Activated gamma-delta T cell treated with Interleukin-2 at 50 U/mL for 16 hours (primary cell): ENCODE measurements around the gene HAAO.

Experiments
- DNase-seq: peaks from one replicate; pipeline ENCODE4 v3.0.0-alpha.2; 2020

The HAAO gene

DNA sequence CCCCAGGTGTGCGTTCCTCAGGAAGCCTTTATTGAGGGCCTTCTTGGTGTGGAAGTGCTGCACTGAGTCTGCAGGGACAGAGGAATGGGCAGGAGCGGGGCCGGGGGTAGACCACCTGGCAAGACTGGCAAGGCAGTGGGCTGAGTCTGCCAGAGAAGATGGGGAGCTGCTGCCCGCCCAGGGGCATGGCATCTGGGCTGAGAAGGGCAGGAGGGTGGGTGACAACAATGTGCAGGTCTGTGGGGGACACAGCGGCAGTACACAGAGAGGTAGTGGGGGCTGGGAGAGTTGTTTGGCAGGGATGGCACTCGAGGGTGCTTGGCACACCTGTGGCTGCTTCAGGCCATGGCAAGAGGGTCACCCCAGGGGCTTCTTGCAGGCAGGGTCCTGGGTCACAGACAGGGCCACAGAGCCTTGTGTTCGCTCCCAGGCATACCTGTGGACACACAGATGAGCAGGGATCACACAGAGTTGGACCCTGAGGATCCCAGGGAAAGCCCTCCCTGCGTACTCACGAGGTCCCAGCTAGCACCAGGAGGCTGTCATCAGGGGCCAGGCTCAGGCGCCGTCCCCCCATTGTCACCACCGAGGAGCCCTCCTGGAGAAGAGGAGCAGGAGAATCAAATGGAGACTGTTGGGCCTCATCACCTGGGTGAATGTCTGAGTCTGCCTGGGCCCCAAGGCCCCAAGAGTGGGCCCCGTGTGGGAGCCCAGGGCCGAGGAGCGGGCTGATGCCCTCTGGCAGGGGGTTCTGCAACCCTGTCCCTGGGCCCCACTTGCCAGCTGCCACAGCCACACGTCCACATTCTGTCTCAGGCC, 25.1 kb downstream of the HAAO start:
- no peak for DNase-seq

DNA sequence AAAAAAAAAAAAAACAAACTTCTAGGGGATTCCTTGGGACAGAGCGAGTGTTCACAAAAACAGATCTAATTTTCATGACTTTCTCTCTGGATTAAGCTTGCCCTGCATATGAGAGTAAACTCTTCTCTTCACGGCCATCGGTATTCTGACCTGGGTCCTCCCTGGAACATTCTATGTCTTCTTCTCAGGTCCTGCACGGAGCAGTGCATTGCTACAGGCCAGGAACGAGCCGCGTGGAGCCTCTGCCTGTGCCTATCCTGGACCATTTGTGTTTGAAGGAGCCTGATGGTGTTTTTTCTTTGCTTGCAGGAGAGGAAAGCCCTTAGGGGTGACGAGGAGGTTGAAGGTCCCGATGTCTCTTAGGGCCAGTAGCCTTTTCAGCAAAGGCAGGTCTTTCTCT, 26.7 kb downstream of the HAAO start:
- no peak for DNase-seq

DNA sequence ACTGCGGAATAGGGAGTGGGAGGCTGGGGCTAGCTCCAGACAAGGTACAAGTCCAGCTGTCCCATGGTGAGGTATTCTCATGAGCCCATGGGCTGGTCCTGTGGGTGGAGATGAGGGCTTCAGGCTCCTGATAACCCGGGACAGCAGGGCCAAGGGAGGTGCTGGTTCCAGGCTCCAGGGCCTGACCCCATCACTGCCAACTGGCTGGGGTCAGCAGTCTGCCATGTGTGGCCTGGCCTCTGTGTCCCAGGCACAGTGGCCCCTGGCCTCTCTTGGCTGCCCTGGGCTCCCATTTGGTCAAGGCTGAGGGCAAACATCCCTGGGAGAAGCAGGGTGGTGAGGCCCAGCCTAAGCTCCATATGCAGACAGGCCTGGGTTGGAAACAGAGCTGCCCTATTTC, 27.5 kb downstream of the HAAO start:
- DNase-seq, result no peak

DNA sequence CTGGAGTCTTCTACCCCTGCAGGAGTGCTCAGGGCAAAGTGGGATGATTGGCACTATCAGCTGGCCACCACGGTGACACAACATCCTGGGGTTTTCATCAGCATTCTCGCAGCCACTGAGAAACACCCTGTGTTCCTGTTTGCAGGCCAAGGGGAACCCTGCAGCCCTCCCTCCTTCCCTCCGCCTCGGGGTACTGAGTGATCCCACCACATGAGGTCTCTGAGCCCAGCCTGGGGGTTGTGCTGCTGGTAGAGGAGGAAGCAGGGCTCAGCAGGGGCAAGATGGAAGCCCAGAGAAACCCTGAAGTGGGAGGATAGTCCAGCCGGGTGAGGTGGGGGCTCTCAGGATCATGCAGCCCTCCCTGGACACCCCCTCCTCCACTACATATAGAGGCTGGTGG, 28.3 kb downstream of the HAAO start, which contains the start of gene OXER1:
Gene OXER1, minus strand, starts transcription at position 40 of the 400 bp plus-strand sequence. CDS start 73 bp downstream, outside the sequence.
- DNase-seq, result no peak

DNA sequence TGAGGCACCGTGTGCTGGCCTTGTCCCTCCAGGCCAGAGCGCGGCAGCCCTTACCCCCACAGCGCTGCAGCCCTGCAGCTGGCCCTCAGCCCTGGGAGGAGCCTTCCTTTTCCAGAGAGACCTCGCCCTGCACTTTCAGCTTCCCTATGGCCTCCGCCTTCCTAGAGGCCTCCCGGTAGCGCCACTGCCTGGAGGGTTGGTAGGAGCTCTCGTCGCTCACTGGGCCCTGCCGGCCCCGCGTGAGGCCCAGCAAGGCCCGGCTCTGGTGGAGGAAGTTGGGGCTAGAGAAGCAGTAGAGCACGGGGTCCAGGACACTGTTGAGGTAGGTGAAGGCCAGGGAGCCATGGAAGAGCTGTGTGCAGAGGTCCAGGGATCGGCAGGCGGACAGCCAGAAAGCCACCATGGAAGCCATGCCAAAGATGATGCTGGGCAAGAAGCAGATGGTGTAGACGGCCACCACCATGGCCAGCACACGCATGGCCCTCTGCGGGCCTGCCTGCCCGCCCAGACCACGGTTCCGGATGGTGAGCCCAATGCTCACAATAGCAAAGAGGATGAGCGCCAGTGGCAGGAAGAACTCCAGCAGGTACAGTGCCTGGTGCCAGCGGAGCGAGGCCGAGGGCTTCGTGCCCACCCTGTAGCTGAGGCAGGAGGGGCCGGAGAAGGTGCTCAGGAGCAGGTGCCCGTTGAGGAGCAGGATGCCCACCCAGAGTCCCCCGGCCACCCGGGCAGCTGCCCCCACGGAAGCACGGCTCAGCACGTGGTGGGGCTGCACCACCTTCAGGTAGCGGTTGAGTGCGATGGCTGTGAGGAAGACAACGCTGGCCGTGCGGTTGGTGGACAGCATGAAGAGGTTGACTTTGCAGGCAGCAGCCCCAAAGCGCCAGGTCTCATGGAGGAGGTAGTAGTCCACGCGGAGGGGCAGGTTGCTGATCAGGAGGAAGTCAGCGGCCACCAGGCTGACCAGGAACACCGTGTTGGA, 29.3 kb downstream of the HAAO start:
- DNase-seq, result no peak

DNA sequence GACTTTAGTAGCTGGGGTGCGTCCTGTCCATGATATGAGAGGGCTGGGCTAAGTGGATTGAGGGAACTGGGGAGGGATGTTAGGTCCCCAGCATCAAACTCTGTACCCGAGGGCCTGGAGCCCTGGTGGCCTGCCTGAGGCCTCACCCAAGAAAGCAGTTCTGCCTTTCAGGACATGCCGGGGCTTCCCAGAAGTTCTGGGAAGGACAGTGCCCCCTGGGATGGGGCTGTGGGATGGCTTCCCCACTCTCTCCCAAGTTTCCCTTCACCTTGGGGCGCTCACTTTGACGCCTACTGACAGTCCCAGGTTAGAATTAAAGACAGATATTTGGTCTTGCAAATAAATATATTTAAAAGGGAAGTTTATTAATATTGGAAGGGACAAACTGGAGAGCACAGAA, 30.2 kb downstream of the HAAO start:
- DNase-seq, result no peak

DNA sequence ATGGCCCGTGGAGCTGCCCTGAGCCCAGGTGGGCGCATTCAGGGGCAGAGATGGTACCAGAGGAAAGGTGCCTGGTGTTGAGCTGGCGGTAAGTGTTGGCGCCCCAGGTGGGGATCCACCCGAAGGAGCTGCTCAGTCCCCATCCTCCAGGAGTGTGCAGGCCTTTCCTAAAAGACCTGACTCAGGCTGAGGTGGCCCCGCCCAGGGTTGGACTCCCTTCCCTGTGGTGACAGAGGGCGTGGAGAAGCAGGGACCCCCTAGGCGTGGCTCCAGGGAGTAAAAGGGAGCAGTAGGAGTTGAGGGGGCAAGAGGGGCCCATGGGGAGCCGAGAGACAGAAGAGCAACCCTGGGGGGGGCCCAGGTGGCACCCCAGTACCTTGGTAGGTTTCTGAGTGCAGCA, 30.8 kb downstream of the HAAO start:
- DNase-seq, result no peak

DNA sequence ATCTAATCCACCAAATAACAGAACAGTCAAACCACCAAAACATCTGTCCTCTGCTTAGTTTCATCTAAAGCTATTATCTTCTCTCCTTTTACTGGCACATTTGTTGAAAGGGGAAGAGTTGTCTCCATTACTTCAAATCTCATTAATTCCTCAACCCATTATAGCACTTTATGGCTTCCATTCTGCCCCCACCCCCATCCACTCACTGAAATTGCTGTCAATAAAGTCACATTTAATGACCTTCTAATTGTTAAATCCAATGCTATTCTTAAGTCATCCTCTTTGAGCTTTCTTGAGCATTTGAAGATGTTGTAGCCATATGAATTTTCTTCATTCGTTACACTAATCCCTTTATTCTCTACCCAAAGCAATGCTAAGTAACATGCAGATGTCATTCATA, 33.6 kb downstream of the HAAO start:
- DNase-seq, result no peak

DNA sequence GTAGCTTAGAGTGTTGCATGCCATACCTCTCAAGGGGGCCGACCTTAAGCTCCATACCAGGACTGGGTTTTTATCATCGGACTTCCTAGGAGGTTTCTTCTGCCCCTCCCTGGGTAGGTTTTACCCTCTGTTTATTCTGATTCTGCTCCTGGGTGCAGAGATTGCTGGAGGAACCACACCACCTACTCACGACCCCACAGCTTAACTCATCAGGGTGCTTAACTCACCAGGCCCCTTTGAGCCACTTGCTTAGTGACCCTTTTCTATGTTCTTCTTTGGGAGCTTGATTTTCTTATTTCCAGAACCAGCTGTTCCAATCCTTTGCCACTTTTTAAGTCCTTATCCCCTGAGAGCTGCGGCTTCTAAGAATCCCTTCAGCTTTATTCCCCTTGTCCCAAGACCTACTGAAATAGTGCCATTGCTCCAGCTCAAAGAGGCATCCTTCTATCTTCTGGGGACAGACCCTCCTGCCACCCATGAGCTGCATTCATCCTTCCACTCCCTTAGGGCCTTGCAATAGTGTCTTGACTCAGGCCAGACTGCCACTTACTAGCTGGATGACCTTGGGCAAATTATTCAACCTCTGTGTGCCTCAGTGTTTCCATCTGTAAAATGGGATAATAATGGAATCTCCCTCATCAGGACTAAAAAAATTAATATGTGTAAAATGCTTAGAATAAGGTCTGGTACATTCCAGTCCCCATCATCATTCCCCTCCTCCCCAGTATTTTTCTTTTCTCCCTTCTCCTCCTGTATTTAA, 34.2 kb downstream of the HAAO start:
- no peak for DNase-seq

DNA sequence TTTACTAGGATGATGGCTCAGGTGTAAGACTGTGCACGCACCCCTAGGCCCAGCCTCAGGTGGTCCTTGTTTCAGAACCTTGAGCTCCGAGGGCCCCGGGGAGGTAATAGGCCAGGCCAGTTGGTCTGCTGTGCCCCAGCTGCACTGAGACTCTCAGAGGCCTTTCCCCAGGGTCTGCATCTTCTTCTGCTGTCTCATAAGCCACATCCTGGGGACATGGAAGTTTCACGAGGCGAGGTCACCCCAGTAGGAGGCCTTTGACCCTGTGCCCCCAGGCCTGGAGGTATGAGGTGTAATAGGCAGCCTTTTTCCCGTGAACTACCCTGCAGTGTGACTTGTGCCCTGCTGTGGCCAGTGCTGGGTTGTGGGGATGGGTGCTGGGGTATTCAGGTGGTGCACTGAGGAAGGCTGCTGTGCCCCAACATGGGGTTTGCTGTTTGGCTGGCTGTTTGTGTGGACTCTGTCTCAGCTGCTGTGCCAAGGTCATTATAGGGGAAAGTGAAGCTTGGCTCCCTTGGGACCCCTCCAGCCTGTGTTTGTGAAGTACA, 35.3 kb downstream of the HAAO start:
- no peak for DNase-seq

DNA sequence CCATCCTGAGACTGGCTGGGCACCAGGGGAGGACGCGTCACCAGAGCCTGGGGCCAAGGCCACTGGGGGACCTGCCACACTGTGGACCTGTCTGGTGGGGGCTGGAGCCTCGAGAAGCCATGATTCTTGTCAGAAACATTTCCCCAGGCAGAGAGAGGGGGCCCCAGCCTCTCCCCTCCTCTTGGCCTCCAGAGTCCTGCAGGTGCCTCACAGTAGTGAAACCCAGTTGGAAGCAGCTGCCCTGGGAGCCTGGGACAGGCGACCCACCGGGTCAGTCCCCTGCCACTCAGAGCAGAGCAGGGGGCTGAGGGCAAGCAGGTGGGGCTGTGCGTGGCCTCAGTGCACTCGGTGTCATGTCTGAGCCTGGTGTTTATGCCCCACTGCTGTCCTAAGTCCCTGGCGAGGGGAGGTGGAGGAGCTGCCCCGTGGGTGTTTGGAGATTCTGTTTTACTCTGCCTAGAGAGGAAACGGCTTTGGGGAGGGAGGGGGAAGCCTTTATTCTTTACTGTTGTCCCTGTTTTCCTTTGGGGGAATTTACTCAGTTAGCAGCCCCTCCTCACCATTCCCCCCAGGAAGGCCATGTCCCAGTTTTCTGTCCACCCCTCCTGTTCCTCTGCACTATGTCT, 36.1 kb downstream of the HAAO start:
- no peak for DNase-seq

DNA sequence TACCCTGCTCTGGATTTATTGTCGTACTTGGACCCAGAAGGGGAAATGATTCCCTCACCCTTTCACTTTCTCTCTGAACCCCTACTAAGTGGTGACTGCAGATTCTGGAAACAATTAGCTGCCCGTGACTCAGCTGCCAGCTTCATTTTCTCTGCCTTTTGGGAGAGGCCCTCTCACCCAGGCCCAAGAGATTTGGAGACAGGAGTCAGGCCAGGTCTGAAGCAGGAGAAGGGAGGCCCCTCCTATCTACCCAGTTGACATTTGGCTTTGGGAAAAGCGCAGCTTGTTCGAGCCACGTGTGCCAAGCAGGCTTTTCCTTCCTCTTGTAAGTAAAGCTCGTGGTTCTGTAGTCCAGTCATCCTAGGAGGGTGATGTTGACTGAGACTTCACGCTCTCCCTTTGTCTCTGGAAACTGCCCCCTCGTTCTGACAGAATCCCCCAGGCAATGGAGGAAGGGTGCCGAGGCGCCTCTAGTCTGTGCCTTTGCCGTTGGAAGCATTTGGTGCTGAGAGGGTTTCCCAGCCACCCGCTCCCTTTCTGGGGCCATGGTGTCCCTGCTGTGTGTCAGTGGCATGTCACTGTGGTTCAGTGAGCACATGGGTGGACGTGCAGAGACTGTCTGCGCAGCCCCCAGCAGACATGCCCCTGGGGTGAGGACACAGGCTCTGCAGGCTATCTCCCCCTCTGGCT, 37.0 kb downstream of the HAAO start:
- no peak for DNase-seq

DNA sequence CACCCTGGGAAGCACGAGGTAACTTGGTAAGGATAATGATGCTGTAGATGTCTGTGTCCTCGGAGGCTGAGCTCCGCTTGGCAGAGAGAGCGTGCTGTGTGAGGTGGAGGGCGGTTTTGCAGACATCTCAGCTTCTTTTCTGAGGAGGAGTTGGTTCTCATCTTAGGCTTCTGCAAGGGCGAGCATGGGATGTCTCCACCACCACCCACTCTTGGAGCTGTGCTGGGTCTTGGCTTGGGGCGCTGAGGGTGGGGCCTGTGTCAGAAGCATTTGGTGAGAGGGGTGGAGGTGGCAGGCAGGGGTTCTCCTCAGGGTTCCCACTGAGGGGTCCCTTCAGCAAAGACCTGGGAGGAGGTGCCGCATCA, 37.6 kb downstream of the HAAO start:
- DNase-seq, result no peak

DNA sequence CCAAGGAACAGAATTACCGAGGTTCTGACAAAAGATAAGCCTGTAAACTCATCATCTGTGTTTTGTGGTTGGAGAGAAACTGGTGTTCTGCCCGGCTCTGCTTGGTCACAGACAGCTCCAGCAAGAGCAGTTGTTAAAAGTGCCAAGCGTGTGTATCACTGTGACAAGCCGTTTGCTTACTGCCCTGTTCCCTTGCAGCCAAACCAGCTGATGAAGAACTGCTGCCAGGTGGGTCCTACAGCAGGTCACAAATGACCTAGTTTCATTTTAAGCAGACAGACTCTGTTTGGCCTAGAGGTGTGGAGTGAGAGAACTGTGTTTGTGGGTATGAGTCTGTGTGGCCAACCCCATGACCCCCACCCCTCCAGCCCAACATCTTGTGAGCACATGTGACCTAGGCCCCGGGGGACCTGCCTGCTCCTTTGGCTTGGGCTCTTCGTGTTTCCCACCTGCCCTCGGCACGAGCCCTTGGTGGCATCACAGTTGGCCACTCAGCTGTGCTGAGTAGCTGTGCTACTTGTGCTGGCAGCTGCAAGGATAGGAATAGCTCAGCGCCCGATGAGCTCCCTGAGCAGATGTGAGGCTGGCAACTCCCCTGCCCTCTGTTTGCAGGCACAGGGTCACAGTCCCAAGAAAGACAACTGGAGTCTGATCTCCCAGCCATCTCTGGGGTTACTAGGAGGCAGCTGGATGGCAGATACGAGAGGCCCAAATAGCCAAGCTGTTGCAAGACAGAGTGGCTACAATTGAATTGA, 38.2 kb downstream of the HAAO start:
- no peak for DNase-seq

DNA sequence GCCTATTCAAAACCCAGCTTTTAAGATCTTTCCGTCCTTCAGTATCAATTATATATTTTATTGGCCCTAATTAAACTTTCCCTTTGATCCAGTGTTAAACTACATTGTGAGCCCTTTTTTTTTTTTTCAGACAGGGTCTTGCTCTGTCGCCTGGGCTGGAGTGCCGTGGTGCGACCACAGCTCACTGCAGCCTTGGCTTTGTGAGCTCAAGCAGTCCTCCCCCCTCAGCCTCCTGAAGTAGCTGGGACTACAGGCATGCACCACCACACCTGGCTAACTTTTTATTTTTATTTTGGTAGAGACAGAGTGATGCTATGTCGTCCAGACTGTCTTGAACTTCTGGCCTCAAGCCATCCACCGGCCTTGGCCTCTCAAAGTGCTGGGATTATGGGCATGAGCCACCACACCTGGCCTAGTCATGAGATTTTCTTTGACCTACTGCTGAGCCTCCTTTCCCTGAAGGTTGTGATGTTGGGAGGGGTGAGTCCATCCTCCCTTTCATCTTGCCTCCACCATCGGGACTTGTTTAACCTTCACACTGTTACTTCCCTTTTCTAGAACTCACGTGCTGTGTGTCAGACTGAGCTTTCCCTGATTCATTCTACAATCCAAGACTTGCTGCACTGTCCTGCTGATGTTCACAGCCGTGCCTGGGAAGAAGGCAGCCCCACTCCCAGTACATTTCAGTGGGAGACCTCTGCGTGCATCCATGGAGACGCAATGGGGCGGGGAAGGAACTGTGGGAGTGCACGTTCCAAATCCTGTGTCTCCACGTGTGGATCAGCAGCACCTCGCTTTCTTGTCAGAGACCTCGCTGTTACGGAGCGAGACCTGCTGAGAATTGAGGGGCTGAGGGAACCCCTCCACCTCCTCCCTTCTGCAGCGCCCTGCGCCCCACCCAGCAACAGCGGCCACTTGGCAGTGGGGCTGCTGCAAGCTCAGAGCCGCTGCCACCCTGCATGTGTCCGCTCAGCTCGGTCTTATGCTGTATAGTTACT, 39.3 kb downstream of the HAAO start:
- DNase-seq, result no peak

DNA sequence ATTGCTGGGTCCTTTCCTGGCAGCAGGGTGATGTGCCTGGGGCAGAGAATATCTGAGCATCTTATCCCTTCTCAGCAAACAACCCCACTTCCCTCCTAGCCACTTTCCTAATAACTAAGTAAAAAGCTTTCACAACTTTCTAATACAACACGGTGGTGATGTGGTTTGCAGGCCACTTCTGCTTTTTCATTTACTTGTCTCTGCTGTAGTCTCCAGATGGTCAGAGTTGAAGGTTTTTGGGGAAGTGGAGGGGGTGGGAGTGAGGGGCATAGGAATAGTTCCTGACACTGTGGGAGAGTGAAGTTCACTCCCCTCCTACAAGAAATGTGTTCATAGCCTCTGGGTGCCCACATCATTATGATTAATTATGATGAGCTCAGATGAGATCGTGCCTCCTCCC, 40.1 kb downstream of the HAAO start:
- DNase-seq, result no peak

DNA sequence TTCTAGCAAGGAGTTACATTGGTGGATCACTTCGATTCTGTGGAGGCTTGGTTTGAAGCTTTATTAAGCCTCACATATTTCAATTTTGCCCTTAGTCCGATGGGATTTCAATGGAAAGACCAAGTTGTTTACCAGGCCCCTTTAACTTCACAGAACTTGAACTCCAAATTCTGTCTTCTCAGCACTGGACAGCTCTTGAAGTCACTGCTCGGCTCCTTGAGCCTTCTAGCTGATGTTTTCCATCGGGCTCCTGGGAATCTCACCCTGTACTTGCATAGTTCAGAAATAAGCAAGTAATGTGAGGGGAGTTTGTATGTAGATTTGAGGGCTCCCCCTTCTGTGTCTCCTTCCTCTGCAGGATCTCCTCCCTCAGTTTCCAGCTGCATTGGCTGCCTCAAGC, 43.5 kb downstream of the HAAO start:
- no peak for DNase-seq

DNA sequence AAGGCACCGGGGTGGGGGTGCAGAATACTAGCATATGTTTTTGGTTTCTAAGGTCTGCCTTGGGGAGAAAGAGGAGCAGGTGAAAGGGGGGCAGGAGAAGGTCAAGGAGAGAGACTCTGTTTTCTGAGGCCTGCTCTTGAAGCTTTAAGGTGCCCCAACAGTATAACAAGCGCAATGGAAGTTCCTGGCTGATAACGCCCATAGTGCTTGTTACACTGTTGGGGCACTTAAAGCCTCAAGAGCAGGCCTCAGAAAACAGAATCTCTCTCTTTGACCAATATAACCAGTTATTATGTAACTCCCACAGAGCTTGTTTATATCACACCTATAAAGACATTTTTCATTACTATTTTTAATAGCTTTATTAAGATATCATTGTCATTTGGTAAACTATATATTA, 45.0 kb downstream of the HAAO start:
- no peak for DNase-seq

DNA sequence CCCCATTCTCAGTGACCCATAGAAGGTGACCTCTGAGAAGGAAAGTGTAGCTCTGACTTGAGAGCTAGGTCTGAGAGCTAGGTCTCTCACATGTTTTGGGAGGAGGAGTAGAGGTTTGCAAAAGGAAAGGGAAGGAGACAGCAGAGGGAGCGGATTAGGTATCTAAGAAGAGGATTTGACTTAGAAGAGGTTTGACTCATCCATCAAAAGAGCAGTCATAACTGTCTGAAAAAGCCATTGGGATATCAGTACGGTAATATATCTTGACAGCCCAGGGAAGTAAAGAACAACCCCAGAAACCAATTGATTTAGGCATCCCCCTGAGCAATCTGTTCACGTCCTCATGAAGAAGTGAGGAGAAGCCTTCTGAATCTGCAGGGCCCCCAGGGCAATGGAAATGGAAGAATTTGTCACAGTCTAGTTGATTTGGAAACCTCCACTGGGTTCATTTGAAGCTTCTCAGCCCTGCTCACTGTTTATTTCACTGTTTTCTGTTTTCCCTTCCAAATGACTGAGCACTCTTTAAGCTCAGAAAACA, 47.8 kb downstream of the HAAO start:
- no peak for DNase-seq

DNA sequence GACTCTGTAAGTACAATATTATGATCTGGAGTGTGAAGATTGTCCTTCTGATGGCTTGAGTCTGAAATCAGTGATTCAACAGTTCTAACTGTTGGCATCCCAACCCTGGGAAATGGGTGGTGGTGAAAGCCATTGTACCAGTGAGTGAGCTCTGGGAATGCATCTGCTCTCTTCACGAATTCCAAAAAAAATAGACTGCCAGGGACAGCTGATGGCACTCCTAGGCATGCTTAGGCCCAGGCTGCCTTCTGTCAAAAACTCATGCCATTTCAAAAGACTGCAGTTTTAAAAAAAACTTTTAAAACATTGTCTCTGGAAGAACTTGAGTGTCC, 48.8 kb downstream of the HAAO start:
- DNase-seq, result no peak
